Hematopoietic multipotent progenitor cell treated with erythropoietin and hydrocortisone succinate and interleukin-3 and kit ligand, for 17 days (in vitro differentiated cells): Measurements from ENCODE around the gene DIAPH3.

Source experiments
- DNase-seq: peaks from one replicate; pipeline ENCODE4 v3.0.0-alpha.2; 2015; ENCODE audit warnings: low spot score

DIAPH3 gene

GRCh38 chr13:59957438-59957837 is 206.3 kb downstream of the DIAPH3 start:
- no peak for DNase-seq

- no peak for DNase-seq
These were observed 209.1 kb downstream of the DIAPH3 start for GRCh38 chr13:59954601-59955000.

- no peak for DNase-seq
These were observed 212.7 kb downstream of the DIAPH3 start for GRCh38 chr13:59951011-59951410.

- DNase-seq: no peak
These were observed 213.5 kb downstream of the DIAPH3 start for GRCh38 chr13:59950266-59950665.

GRCh38 chr13:59948686-59949085 is 215.0 kb downstream of the DIAPH3 start:
- no peak for DNase-seq

- no peak for DNase-seq
These were observed 216.8 kb downstream of the DIAPH3 start for GRCh38 chr13:59946944-59947343.

GRCh38 chr13:59931621-59932020 is 232.1 kb downstream of the DIAPH3 start:
- no peak for DNase-seq

- no peak for DNase-seq
These were observed 239.5 kb downstream of the DIAPH3 start for GRCh38 chr13:59924256-59924655.

GRCh38 chr13:59915252-59915651 is 248.5 kb downstream of the DIAPH3 start:
- no peak for DNase-seq

- DNase-seq: no peak
These were observed 249.2 kb downstream of the DIAPH3 start for GRCh38 chr13:59914556-59914955.

- DNase-seq: no peak
These were observed 257.2 kb downstream of the DIAPH3 start for GRCh38 chr13:59906413-59907049.

- no peak for DNase-seq
These were observed 262.5 kb downstream of the DIAPH3 start for GRCh38 chr13:59901191-59901590.

- DNase-seq: no peak
These were observed 265.7 kb downstream of the DIAPH3 start for GRCh38 chr13:59898066-59898465.

- no peak for DNase-seq
These were observed 270.5 kb downstream of the DIAPH3 start for GRCh38 chr13:59893266-59893665.

GRCh38 chr13:59891053-59891452 is 272.7 kb downstream of the DIAPH3 start:
- DNase-seq: no peak

- DNase-seq: no peak
These were observed 273.7 kb downstream of the DIAPH3 start for GRCh38 chr13:59890054-59890453.

- DNase-seq: no peak
These were observed 275.3 kb downstream of the DIAPH3 start for GRCh38 chr13:59888408-59888807.

- DNase-seq: no peak
These were observed 278.7 kb downstream of the DIAPH3 start for GRCh38 chr13:59885076-59885475.

- DNase-seq: no peak
These were observed 279.8 kb downstream of the DIAPH3 start for GRCh38 chr13:59883885-59884284.

- no peak for DNase-seq
These were observed 283.3 kb downstream of the DIAPH3 start for GRCh38 chr13:59880468-59880867.

- no peak for DNase-seq
These were observed 284.4 kb downstream of the DIAPH3 start for GRCh38 chr13:59879281-59879680.

GRCh38 chr13:59877933-59878332 is 285.8 kb downstream of the DIAPH3 start:
- no peak for DNase-seq

- DNase-seq: no peak
These were observed 288.8 kb downstream of the DIAPH3 start for GRCh38 chr13:59874973-59875372.

GRCh38 chr13:59873856-59874255 is 289.9 kb downstream of the DIAPH3 start:
- DNase-seq: no peak

GRCh38 chr13:59873309-59873708 is 290.4 kb downstream of the DIAPH3 start:
- no peak for DNase-seq
